Spleen (tissue), 7 donors: ENCODE measurements around the gene ZW10.

Experiments used
- CTCF ChIP-seq, 11 experiments: fragments of 200-600 bp in 7 of 11; fragments of 450-650 bp in 4 of 11; sonication (generic) in 4 of 11; IDR thresholded peaks in 8 of 11; conservative IDR thresholded peaks in 3 of 11; 1 replicate in 7 of 11; 2 replicates in 4 of 11; pipeline versions ENCODE4 v1.4.0 to v1.8.0; 2016 to 2021; ENCODE audit warnings: antibody characterized with exemption in 11 of 11, inconsistent platforms in 4 of 11, mild to moderate bottlenecking in 1 of 11
- POLR2AphosphoS5 ChIP-seq, 3 donors: sonication (generic); formaldehyde crosslinking; IDR thresholded peaks; one replicate each; pipeline ENCODE4 v1.5.1; 2017; ENCODE audit warnings: antibody characterized with exemption in 3 of 3
- donor health status: DM: no; HTN: no; CAD: no; lungs with moderate emphysema.
- donor health status: DM: no; HTN: no; CAD: no.
- donor health status: DM: no; HTN: no; CAD: no.

- no peak for TF ChIP-seq POLR2AphosphoS5 (IDR thresholded peaks at IDR 0.05)
- no peak for TF ChIP-seq CTCF (IDR thresholded peaks at IDR 0.05 in 8 of 11, conservative IDR thresholded peaks at IDR 0.05 in 3 of 11)
Measured at GRCh38 chr11:113685654-113686359, 87.7 kb downstream of the ZW10 start.
